GM18951 (cell line): ENCODE data around the gene RPUSD3.

Source experiments
- POLR2A ChIP-seq: IDR thresholded peaks from 4 replicates; pipeline ENCODE4 v1.6.1; 2011; ENCODE audit warnings: mild to moderate bottlenecking; ENCODE audit not compliant: insufficient read length, insufficient read depth; ENCODE audit errors: extremely low read depth
- in situ Hi-C: fragments of 300-500 bp; cut with MboI; formaldehyde crosslinking; loops from one replicate; pipeline ENCODE4 v1.12.0; 2022; ENCODE audit warnings: low sequenced_read_pairs, mixed read lengths, inconsistent platforms; ENCODE audit not compliant: unreplicated experiment

Gene RPUSD3, protein sequence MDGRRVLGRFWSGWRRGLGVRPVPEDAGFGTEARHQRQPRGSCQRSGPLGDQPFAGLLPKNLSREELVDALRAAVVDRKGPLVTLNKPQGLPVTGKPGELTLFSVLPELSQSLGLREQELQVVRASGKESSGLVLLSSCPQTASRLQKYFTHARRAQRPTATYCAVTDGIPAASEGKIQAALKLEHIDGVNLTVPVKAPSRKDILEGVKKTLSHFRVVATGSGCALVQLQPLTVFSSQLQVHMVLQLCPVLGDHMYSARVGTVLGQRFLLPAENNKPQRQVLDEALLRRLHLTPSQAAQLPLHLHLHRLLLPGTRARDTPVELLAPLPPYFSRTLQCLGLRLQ

DNA sequence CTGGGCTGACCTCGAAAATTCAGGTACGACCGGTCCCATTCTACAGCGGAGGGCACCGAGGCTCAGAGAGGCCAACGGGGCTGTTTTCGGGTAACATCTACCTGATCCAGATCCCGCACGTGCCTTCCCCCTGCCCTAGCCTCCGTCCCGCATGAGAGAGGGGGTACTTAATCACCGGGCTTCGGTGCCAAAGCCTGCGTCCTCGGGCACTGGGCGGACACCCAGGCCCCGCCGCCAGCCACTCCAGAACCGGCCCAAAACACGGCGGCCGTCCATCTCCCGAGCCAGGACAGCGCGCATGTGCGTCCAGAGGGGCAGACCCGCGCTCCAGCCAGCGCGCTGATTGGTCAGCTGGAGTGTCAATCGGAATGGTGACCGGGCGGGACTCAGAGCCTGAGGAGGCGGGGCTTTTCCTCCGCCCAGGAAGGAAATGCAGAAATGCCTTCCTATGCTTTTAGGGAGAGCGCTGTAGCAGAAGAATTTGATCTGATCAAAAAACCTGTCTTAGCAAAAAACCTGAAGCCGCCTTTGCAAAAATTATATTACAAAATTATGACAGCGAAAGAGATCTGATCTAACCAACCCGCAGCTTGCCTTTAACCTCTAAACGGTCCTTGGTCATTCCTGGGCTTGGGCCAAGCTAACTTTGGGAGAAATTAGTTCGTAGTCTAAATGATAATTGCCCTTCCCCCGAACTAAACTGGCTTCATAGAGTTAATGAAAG, at the start of gene RPUSD3:
Gene RPUSD3 (minus strand): TSS at position 294 of the 724 bp plus-strand sequence. CDS start 18 bp downstream, at position 276.
- TF ChIP-seq POLR2A: peak; percentile 88
- in situ Hi-C loops: no loop called here

DNA sequence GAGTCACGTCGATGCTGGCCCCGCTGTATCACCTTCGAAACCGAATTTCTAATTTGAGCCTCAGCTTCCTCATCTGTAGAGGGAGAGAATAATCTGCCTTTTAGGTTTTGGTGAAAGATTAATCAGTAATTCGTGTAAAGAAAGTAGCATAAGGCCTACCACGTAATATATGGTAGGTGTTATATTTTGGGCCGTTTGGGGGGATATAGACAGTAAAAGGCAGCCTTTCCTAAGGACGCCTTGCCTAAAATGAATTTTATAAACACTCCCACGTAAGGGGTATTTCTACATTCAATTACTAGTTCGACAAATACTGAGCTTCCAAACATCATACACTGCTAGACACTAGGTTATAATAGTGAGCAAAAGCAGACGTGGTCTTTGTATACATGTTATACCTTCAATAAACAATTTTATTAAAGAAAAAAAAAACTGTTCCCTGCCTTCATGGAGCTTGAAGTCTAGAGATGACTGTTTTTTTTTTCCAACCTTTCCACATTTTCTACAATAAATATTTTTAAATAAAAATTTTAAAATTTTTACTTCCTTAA, 47.3 kb upstream of the RPUSD3 start:
- in situ Hi-C loops: no loop called here

DNA sequence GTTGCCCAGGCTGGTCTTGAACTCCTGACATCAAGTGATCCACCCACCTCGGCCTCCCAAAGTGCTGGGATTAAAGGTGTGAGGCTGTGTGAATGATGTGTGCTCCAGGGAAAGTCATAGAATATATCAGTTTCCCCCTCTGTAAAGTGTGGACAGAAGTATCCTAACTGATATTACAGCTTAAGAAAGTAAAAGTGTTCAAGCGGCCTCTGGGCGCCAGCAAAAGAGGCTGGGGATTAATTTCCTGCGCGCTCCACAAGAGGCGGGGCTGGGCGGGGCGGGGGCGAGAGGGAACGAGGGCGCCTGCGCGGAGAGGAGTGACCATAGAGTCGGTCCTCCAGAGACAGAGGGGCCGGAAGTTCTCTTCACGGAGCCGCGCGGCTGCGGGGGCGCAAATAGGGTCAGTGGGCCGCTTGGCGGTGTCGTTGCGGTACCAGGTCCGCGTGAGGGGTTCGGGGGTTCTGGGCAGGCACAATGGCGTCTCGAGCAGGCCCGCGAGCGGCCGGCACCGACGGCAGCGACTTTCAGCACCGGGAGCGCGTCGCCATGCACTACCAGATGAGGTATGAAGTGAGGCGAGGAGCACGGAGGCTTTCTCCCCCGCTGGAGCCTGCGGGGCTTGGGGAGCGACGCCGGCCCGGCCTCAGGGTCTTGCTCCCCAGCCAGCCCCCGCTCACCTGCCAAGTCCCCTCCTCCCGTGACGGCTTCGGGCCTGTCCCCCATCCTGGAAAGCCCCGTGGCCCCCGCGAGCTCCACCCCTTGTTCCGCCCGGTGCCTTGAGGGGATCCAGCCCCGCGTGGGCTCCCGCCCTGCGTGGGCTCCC, 46.7 kb upstream of the RPUSD3 start, which contains the start of gene JAGN1:
Gene JAGN1 (plus strand): TSS at position 362 of the 823 bp plus-strand sequence. CDS start 113 bp downstream, at position 475.
- in situ Hi-C loops: no loop called here
- TF ChIP-seq POLR2A: peak; percentile 87

More for the DNA sequence above, 47.3 kb upstream of the RPUSD3 start:
- no peak for TF ChIP-seq POLR2A

DNA sequence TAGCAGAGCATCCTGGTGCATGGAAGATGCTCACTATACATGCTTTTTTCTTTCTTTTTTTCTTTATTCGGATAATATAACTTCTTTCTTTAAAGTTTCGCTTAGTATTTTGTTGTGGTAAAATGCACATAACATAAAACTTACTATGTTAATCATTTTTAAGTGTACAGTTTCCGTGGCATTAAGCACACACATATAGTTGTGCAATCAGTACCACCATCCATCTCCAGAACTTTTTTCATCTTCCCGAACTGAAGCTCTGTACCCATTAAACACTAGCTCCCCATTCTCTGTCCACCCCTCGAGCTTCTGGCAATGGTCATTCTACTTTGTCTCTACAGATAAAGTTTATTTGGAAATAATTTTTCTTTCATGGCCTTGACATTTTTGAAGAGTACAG, 45.6 kb upstream of the RPUSD3 start:
- no peak for TF ChIP-seq POLR2A
- in situ Hi-C loops: no loop called here

DNA sequence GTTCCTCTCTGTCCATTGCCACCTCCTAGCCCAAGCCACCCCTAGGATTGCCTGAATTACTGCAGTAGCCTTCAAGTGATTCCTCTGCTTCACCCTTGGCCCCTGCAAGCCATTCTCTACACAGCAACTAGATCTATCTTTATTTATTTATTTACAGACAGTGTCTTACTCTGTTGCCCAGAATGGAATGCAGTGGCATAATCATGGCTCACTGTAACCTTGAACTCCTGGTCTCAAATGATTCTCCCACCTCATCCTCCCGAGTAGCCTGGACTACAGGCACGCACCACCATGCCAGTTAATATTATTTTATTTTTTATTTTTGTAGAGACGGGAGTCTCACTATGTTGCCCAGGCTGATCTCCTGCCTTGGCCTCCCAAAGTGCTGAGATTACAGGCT, 44.7 kb upstream of the RPUSD3 start:
- in situ Hi-C loops: no loop called here
- no peak for TF ChIP-seq POLR2A

DNA sequence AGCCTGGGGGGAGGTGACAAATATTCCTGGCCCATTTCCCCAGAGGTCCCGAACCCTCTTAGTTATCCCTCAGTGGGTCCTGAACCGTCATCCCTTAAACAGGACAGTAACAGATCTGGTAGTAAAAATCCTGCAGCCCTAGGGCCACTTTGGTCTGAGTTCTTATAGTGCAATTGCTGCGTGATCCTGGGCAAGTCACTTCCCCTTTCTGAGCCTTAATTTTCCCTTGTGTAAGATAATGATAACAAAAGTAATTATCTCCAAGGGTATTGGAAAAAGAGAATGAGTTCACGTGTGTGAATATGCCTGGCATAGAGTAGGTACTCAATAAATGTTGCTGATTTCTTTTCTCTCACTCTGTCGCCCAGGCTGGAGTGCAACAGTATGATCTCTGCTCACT, 43.7 kb upstream of the RPUSD3 start:
- no peak for TF ChIP-seq POLR2A
- in situ Hi-C loops: no loop called here

DNA sequence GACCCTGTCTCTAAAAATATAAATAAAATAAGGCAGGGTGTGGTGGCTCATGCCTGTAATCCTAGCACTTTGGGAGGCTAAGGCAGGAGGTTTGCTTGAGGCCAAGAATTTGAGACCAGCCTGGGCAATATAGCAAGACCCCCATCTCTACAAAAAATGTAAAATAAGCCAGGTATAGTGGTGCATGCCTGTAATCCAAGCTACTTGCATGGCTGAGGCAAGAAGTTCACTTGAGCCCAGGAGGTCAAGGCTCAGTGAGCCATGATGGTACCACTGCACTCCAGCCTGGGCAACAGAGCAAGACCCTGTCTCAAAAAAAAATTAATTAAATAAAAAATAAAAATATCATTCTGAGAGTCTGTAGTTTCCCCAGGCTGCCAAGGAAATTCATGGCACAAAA, 42.5 kb upstream of the RPUSD3 start:
- no peak for TF ChIP-seq POLR2A
- in situ Hi-C loops: no loop called here

DNA sequence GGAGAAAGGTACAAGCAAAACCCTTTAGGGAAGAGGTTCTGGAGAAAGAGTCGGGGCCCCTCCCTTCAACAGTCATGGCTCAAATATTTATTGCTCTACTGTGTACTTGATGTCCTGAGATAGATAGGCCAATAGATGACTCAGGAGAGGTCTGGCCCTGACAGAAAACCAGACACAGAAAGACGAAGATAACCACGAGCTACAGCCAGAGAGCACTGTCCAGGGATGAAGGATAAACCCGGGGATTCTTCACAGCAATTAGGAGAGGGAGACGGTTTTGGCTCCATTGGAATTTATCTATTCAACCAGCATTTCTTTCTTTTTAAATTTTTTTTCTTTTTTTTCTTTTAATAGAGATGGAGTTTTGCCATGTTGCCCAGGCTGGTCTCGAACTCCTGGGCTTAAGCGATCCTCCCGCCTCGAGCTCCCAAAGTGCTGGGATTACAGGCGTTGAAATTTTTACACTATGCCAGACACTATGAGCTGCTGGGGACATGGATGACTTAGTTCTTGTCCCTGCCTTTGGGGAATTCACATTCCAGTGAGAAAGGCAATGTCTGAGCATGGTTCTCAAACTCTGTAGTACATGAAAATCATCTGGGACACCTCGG, 40.9 kb upstream of the RPUSD3 start:
- in situ Hi-C loops: no loop called here
- TF ChIP-seq POLR2A: no peak

DNA sequence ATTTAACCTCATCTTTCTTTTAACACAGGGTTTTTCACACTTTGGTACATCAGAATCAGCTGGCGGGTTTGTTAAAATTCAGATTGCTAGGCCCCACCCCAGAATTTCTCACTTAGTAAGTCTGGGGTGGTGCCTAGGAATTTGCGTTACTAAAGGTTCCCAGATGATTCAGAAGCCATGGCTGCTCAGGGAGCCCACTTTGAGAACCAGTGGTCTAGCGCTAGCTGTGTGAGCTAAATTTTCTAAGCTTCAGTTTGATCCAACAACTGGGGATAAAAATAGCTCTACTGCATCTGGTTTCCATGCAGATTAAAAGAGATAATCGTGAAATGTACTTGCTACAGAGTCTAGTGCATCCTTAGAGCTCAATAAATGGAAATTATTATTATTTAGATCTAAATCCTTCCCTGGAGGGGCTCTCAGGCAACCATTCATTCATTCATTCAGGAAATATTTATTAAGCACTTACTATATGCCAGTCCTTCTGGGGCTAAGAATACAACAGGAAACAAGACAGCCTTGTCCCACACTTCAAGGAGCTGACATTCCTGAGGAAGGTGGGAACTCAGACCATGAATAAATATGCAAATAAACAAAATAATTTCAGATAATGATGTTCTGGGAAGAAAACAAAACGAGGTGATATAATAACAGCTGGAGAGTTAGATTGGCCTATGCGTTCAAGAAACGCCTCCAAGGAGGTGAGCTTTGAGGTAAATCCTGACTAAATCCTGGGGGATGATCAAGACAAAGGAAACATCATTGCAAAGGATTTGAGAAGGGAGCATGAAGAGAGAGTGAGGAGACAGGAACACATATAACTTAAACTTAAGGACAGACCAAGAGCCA, 40.1 kb upstream of the RPUSD3 start:
- no peak for TF ChIP-seq POLR2A
- in situ Hi-C loops: no loop called here

DNA sequence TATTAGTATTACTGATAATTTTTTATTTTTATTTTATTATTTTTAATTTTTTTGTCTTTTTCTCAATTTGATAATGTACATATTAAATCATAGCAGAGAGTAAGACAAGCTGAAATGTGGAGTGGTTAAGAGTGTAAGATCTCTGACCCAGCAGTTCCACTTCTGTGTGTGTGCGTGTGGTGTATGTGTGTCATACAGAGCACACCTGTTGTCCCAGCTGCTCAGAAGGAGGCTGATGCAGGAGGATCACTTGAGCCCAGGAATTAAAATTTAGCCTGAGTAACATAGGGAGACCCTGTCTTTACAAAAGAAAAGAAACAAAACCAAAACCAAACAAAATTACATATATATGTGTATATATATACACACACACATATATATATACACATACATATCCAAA, 37.6 kb upstream of the RPUSD3 start:
- TF ChIP-seq POLR2A: no peak
- in situ Hi-C loops: no loop called here

DNA sequence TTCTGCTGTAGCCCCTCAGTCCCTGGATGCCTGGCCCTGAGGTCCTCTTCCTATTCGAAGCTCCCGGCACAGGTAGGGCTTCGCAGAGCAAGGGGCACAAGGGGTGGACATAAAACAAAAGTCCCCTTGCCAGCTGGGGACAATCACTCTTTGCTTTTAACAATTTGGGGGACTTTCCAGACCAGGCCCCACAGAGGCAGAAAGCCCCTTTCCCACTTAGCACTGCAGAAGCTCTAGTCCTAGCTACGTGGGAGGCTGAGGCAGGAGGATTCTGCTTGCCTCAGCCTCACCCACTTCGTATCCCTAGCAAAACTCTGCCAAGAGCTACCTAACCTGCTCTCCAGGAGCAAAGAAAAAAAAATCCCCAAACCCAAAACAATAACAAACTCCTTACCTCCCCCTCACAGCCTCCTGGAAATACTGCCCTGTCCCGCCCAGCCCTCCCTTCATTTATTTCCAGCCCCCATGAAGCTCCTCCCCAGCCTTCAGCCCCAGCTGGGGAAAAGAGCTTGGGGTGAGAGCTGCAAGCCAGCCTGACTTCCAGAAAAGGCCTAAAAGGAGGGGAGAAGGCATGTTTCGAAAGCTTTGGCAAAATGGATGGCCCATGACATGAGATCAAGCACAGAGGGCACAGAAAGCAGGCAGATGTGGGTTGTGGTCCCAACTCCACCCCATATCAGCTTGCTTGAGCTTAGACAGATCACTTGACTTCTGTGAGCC, 36.2 kb upstream of the RPUSD3 start, which contains the start of gene CIDEC:
Gene CIDEC (minus strand): TSS at position 424 of the 720 bp plus-strand sequence. CDS start 1,767 bp downstream, outside the sequence.
- in situ Hi-C loops: no loop called here
- no peak for TF ChIP-seq POLR2A
